ENCODE data around the gene HSD17B12. TPM values are rescaled to one million over a fixed set of nuclear protein-coding genes. Genes with fewer than 3 reads are reported as not detected.
A peak's percentile ranks its signal among the peaks of the same experiment; 100 is the strongest.

The HSD17B12 gene
- total and polyA plus RNA-seq, 2 of the 13 experiments (the other 11 are each of a cell fraction or from before 2014, with no cell fraction given) = 50.3 to 117 TPM

- no peak for TF ChIP-seq ZNF3 (CRISPR knock-in tag; IDR thresholded peaks at IDR 0.05)
- no peak for TF ChIP-seq ZNF841 (CRISPR knock-in tag; IDR thresholded peaks at IDR 0.05; ENCODE audit: borderline replicate concordance)
- 0 out of 2 replicates have a peak, but pooled peaks have one; percentile 61 for TF ChIP-seq ZIK1 (CRISPR knock-in tag; IDR thresholded peaks at IDR 0.05; ENCODE audit: borderline replicate concordance, low read depth)
- no peak for TF ChIP-seq U2AF2 (IDR thresholded peaks at IDR 0.05; ENCODE audit: low read depth, low read length)
- no peak; the same call in 1 of the 2 replicates for TF ChIP-seq BCL3 (CRISPR knock-in tag; IDR thresholded peaks at IDR 0.05)
- TF ChIP-seq PRMT3 (CRISPR knock-in tag; IDR thresholded peaks at IDR 0.05; ENCODE audit: borderline replicate concordance, low read depth) = no peak
- TF ChIP-seq SALL1 (CRISPR knock-in tag; IDR thresholded peaks at IDR 0.05) = peak; percentile 56
- TF ChIP-seq FOXO1 (CRISPR knock-in tag; IDR thresholded peaks at IDR 0.05) = no peak
- no peak for TF ChIP-seq REL (CRISPR knock-in tag; conservative IDR thresholded peaks at IDR 0.05)
- TF ChIP-seq HCFC1 (IDR thresholded peaks at IDR 0.05; ENCODE audit: low read depth, low read length) = no peak
- TF ChIP-seq ZBTB43 (CRISPR knock-in tag; conservative IDR thresholded peaks at IDR 0.05) = no peak
- peak; percentile 65 for TF ChIP-seq ZNF350 (CRISPR knock-in tag; IDR thresholded peaks at IDR 0.05; ENCODE audit: borderline replicate concordance, low read depth)
- 0 out of 2 replicates have a peak, but pooled peaks have one; percentile 67 for TF ChIP-seq ZNF557 (CRISPR knock-in tag; IDR thresholded peaks at IDR 0.05)
- TF ChIP-seq KIAA2018 (CRISPR knock-in tag; IDR thresholded peaks at IDR 0.05; ENCODE audit: borderline replicate concordance) = no peak
- peak; percentile 29; the same call in 1 of the 2 replicates for TF ChIP-seq ZBTB26 (CRISPR knock-in tag; IDR thresholded peaks at IDR 0.05; ENCODE audit: borderline replicate concordance)
- peak; percentile 69; the same call in 1 of the 2 replicates for TF ChIP-seq RXRB (CRISPR knock-in tag; IDR thresholded peaks at IDR 0.05; ENCODE audit: borderline replicate concordance)
Measured at GRCh38 chr11:43680521-43681400, at the start of gene HSD17B12 (continued).
